IMR-90 (cell line): ENCODE measurements around the gene ADAMTS9.

Source experiments
- BHLHE40 ChIP-seq: fragments of 150-350 bp; IDR thresholded peaks from 2 replicates; pipeline ENCODE4 v1.6.1; 2016; ENCODE audit warnings: mild to moderate bottlenecking, low read depth, low read length
- CEBPB ChIP-seq: IDR thresholded peaks from 2 replicates; pipeline ENCODE4 v1.6.1; 2012; ENCODE audit warnings: low read depth, low read length, improper control_type of control experiment
- CHD1 ChIP-seq: IDR thresholded peaks from 2 replicates; pipeline ENCODE4 v1.6.1; 2012; ENCODE audit warnings: low read depth, low read length, improper control_type of control experiment
- MAZ ChIP-seq: IDR thresholded peaks from 2 replicates; pipeline ENCODE4 v1.6.1; 2012; ENCODE audit warnings: low read depth, mild to moderate bottlenecking, low read length, improper control_type of control experiment, moderate library complexity, borderline replicate concordance
- MXI1 ChIP-seq: IDR thresholded peaks from 2 replicates; pipeline ENCODE4 v1.6.1; 2012; ENCODE audit warnings: low read depth, mild to moderate bottlenecking, low read length, moderate library complexity, borderline replicate concordance
- POLR2A ChIP-seq: IDR thresholded peaks from 2 replicates; pipeline ENCODE4 v1.6.1; 2012; ENCODE audit warnings: mild to moderate bottlenecking, low read depth, low read length
- RAD21 ChIP-seq: IDR thresholded peaks from 2 replicates; pipeline ENCODE4 v1.6.1; 2012; ENCODE audit warnings: low read length, improper control_type of control experiment
- SMC3 ChIP-seq: fragments of 150-350 bp; IDR thresholded peaks from 2 replicates; pipeline ENCODE4 v1.6.1; 2016; ENCODE audit warnings: low read depth, mild to moderate bottlenecking, antibody characterized with exemption, low read length, moderate library complexity
- TF ChIP-seq, protein P1 (sequence below): conservative IDR thresholded peaks from 2 replicates; pipeline ENCODE4 v1.5.1; 2012; ENCODE audit warnings: mild to moderate bottlenecking, low read depth, low read length, improper control_type of control experiment
- TF ChIP-seq, protein P2 (sequence below): fragments of 150-350 bp; IDR thresholded peaks from 2 replicates; pipeline ENCODE4 v1.6.1; 2017; ENCODE audit warnings: mild to moderate bottlenecking, antibody characterized with exemption, low read length, low read depth

DNA sequence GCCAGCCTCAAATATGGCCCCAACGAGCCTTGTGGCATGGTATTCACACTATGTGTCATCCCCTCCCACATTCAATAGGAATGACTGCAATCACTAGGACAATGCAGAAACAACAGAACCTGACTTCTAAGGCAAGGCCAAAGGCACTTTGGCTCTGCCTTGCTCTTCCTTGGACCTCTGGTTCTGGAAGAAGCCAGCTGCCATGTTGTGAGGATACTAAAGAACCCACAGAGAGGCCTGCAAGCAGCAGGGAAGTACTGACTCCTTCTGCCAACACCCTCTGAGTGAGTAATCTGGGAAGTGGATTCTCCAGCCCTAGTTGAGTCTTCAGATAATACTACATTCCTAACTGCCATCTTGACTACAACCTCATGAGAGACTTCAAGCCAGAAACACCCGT is 64.7 kb downstream of the ADAMTS9 start:
- TF ChIP-seq POLR2A (no peak), CEBPB (no peak), MXI1 (no peak), BHLHE40 (no peak), RAD21 (no peak), CHD1 (no peak), SMC3 (no peak), MAZ (no peak)
- TF ChIP-seq, protein P1, sequence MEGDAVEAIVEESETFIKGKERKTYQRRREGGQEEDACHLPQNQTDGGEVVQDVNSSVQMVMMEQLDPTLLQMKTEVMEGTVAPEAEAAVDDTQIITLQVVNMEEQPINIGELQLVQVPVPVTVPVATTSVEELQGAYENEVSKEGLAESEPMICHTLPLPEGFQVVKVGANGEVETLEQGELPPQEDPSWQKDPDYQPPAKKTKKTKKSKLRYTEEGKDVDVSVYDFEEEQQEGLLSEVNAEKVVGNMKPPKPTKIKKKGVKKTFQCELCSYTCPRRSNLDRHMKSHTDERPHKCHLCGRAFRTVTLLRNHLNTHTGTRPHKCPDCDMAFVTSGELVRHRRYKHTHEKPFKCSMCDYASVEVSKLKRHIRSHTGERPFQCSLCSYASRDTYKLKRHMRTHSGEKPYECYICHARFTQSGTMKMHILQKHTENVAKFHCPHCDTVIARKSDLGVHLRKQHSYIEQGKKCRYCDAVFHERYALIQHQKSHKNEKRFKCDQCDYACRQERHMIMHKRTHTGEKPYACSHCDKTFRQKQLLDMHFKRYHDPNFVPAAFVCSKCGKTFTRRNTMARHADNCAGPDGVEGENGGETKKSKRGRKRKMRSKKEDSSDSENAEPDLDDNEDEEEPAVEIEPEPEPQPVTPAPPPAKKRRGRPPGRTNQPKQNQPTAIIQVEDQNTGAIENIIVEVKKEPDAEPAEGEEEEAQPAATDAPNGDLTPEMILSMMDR = no peak
- TF ChIP-seq, protein P2, sequence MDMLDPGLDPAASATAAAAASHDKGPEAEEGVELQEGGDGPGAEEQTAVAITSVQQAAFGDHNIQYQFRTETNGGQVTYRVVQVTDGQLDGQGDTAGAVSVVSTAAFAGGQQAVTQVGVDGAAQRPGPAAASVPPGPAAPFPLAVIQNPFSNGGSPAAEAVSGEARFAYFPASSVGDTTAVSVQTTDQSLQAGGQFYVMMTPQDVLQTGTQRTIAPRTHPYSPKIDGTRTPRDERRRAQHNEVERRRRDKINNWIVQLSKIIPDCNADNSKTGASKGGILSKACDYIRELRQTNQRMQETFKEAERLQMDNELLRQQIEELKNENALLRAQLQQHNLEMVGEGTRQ = no peak
